Dendritic cell treated with granulocyte-macrophage colony-stimulating factor and Interleukin-4, amounts not matched to agents 40 ng/mL and 50 ng/mL, for 4 days (primary cell): ENCODE data around the gene ARID3A.

Source experiments
- H3K27ac Mint-ChIP-seq: one replicate; pipeline ENCODE4 v1.8.0; 2022; ENCODE audit warnings: mild to moderate bottlenecking, mixed read lengths
- H3K27me3 Mint-ChIP-seq: one replicate; pipeline ENCODE4 v1.8.0; 2022; ENCODE audit warnings: mild to moderate bottlenecking, mixed read lengths
- H3K36me3 Mint-ChIP-seq: one replicate; pipeline ENCODE4 v1.8.0; 2022; ENCODE audit warnings: low read depth, mixed read lengths
- H3K4me1 Mint-ChIP-seq: one replicate; pipeline ENCODE4 v1.8.0; 2022; ENCODE audit warnings: low read depth, mixed read lengths
- H3K4me3 Mint-ChIP-seq: one replicate; pipeline ENCODE4 v1.8.0; 2022; ENCODE audit warnings: mild to moderate bottlenecking, moderate library complexity, mixed read lengths
- H3K9me3 Mint-ChIP-seq: one replicate; pipeline ENCODE4 v1.8.0; 2022; ENCODE audit warnings: mixed read lengths
- intact Hi-C: fragments of 100-400 bp; cut with micrococcal nuclease; formaldehyde crosslinking; loops from one replicate; pipeline ENCODE4 v1.15.0; 2022

ARID3A gene

GRCh38 chr19:913080-913748, 12.6 kb upstream of the ARID3A start, which contains the start of gene R3HDM4:
R3HDM4 (minus strand) TSS chr19:913219; CDS start chr19:913157, 62 bp downstream.
- Mint-ChIP-seq H3K36me3 (peaks cover 16% of the 10 kb centered on the region), H3K4me1 (peaks cover 38% of the 10 kb centered on the region), H3K27ac (peak within 1 kb of the TSS; percentile 85), H3K9me3 (no peaks in the 10 kb centered on the region), H3K27me3 (peaks cover 22% of the 10 kb centered on the region), H3K4me3 (peak within 1 kb of the TSS; percentile 89)
- intact Hi-C loops = loop anchor here (2.0 kb wide), 1 partner anchor 50 kb away; no protein-coding TSS in a partner anchor

DNA sequence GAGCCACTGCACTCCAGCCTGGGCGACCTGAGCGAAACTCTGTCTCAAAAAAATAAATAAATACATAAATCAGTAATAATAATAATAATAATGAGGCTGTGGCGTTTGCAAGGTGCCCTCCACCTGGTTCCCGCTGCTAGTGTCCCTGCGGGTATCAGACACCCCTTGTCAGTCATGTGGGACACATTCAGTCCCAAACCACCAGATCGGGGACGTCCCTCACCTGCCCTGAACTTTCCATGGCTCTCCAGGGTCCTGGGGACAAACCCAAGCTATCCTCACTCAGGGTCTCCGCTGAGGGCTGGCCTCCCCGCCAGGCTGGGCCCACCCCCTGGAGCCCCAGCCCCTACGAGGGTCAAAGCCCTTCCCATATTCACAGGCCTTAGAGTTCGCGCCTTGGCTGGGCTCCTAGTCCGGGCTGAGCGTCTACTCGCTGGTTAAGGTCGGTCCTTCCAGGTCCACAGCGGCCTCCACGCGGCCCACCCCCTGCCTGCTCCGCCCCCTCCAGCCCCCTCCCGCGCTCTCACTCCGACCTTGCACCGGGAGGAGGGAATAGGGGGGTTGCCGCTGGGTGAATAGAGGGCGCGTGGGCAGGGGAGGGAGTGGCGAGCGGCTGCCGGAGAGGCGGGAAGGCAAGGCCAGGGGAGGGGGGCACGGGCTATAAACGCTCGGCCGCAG, 9.1 kb upstream of the ARID3A start:
- Mint-ChIP-seq H3K9me3 (no peaks in the 10 kb centered on the region), H3K4me3 (peak overlapping the region; percentile 13), H3K4me1 (peaks cover 29% of the 10 kb centered on the region), H3K27ac (no peak overlapping the region), H3K36me3 (no peaks in the 10 kb centered on the region), H3K27me3 (peaks cover 51% of the 10 kb centered on the region)
- intact Hi-C loops = no loop called here

DNA sequence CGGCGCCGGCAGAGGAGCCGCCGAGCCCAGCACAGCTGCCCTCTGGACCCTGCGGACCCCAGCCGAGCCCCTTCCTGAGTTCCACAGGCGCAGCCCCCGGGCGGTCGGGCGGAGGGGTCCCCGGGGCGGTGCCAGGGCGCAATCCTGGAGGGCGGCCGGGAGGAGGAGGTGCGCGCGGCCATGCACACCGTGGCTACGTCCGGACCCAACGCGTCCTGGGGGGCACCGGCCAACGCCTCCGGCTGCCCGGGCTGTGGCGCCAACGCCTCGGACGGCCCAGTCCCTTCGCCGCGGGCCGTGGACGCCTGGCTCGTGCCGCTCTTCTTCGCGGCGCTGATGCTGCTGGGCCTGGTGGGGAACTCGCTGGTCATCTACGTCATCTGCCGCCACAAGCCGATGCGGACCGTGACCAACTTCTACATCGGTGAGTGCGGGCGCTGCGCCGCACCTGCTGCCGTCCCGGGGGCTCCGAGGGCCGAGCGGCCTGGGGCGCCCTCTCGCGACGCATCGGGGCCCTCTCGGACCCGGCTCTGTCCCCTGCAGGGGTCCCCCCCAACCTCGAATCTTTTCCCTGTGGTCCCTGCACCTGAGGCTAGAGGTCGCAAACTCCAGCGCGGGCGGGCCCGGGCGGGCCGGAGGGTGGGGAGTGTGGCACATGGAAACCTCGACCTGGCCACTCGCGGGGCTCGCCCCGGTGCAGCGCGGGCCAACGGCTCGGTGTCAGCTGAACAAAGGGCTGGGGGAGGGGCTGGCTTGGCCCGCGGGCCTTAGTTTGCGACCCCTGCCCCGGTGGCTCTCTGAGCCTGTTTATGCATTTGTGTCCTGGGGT, 8.3 kb upstream of the ARID3A start, which contains the start of gene KISS1R:
Gene KISS1R (plus strand): TSS at position 11 of the 829 bp plus-strand sequence. CDS start 170 bp downstream, at position 181.
- intact Hi-C loops = no loop called here
- peaks cover 32% of the 10 kb centered on the region for H3K4me1 Mint-ChIP-seq
- no peaks in the 10 kb centered on the region for H3K36me3 Mint-ChIP-seq
- no peak within 1 kb of the TSS for H3K27ac Mint-ChIP-seq
- peak within 1 kb of the TSS; percentile 34 for H3K4me3 Mint-ChIP-seq
- no peaks in the 10 kb centered on the region for H3K9me3 Mint-ChIP-seq
- H3K27me3 Mint-ChIP-seq = peaks cover 53% of the 10 kb centered on the region

GRCh38 chr19:918152-918437, 7.7 kb upstream of the ARID3A start:
- Mint-ChIP-seq H3K27me3 (peaks cover 55% of the 10 kb centered on the region), H3K9me3 (no peaks in the 10 kb centered on the region), H3K27ac (no peak overlapping the region), H3K36me3 (no peaks in the 10 kb centered on the region), H3K4me1 (peaks cover 33% of the 10 kb centered on the region), H3K4me3 (no peak overlapping the region)
- intact Hi-C loops = no loop called here

- H3K27me3 Mint-ChIP-seq = peaks cover 59% of the 10 kb centered on the region
- H3K36me3 Mint-ChIP-seq = no peaks in the 10 kb centered on the region
- peaks cover 39% of the 10 kb centered on the region for H3K4me1 Mint-ChIP-seq
- H3K9me3 Mint-ChIP-seq = no peaks in the 10 kb centered on the region
- H3K27ac Mint-ChIP-seq = no peak overlapping the region
- H3K4me3 Mint-ChIP-seq = no peak overlapping the region
- intact Hi-C loops = no loop called here
Observed at GRCh38 chr19:918481-919198, 7.2 kb upstream of the ARID3A start.

DNA sequence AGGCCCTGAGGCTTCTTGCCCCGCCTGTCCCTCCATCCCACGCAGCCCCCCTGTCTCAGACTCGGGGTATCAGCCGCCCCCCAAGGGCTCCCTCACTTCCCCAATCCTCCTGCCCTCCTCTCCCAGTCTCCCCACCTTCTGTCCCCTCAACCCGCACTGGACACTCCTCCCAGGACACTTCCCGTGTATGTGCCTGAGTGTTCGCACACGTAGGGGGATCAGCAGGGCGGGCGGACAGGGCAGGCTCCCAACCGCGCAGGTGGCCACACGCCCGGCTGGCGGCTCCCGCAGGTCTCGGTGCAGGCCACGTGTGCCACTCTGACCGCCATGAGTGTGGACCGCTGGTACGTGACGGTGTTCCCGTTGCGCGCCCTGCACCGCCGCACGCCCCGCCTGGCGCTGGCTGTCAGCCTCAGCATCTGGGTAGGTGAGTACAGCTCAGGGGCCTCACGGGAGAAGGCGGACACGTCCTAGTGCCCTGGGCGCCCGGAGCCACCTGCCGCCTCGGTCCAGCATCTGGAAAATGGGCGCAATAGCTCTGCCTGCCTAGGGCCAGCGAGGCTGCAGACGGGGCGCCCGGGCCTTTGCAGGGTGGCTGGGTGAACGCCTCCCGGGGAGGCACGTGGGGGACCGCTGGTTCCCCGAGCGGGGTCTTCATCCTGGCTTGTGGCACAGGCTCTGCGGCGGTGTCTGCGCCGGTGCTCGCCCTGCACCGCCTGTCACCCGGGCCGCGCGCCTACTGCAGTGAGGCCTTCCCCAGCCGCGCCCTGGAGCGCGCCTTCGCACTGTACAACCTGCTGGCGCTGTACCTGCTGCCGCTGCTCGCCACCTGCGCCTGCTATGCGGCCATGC, 6.4 kb upstream of the ARID3A start:
- intact Hi-C loops = loop anchor here (2.0 kb wide), 2 partner anchors 57 to 149 kb away; no protein-coding TSS in a partner anchor
- H3K27ac Mint-ChIP-seq = no peak overlapping the region
- no peak overlapping the region for H3K4me3 Mint-ChIP-seq
- no peaks in the 10 kb centered on the region for H3K9me3 Mint-ChIP-seq
- H3K27me3 Mint-ChIP-seq = peaks cover 59% of the 10 kb centered on the region
- H3K36me3 Mint-ChIP-seq = no peaks in the 10 kb centered on the region
- H3K4me1 Mint-ChIP-seq = peaks cover 46% of the 10 kb centered on the region

DNA sequence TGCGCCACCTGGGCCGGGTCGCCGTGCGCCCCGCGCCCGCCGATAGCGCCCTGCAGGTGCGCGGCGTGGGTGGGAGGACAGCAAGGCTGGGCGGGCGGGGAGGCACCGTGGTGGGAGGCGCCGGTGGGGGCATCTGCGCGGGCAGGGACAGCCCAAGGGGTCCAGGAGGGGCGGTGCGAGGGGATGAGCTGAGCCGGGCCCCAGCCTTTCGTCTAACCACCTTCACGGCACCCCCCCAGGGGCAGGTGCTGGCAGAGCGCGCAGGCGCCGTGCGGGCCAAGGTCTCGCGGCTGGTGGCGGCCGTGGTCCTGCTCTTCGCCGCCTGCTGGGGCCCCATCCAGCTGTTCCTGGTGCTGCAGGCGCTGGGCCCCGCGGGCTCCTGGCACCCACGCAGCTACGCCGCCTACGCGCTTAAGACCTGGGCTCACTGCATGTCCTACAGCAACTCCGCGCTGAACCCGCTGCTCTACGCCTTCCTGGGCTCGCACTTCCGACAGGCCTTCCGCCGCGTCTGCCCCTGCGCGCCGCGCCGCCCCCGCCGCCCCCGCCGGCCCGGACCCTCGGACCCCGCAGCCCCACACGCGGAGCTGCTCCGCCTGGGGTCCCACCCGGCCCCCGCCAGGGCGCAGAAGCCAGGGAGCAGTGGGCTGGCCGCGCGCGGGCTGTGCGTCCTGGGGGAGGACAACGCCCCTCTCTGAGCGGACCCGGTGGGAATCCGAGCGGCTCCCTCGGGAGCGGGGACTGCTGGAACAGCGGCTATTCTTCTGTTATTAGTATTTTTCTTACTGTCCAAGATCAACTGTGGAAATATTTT, 5.6 kb upstream of the ARID3A start:
- Mint-ChIP-seq H3K27me3 (peaks cover 57% of the 10 kb centered on the region), H3K36me3 (no peaks in the 10 kb centered on the region), H3K4me3 (peak overlapping the region; percentile 51), H3K4me1 (peaks cover 44% of the 10 kb centered on the region), H3K9me3 (no peaks in the 10 kb centered on the region), H3K27ac (no peak overlapping the region)
- intact Hi-C loops = loop anchor here (2.0 kb wide), 2 partner anchors 57 to 149 kb away; no protein-coding TSS in a partner anchor

GRCh38 chr19:924553-925086, 1.2 kb upstream of the ARID3A start:
- peaks cover 47% of the 10 kb centered on the region for H3K4me1 Mint-ChIP-seq
- H3K36me3 Mint-ChIP-seq = peaks cover 44% of the 10 kb centered on the region
- no peaks in the 10 kb centered on the region for H3K9me3 Mint-ChIP-seq
- intact Hi-C loops = no loop called here
- peaks cover 25% of the 10 kb centered on the region for H3K27me3 Mint-ChIP-seq
- H3K27ac Mint-ChIP-seq = peak overlapping the region; percentile 85
- H3K4me3 Mint-ChIP-seq = peak overlapping the region; percentile 86

DNA sequence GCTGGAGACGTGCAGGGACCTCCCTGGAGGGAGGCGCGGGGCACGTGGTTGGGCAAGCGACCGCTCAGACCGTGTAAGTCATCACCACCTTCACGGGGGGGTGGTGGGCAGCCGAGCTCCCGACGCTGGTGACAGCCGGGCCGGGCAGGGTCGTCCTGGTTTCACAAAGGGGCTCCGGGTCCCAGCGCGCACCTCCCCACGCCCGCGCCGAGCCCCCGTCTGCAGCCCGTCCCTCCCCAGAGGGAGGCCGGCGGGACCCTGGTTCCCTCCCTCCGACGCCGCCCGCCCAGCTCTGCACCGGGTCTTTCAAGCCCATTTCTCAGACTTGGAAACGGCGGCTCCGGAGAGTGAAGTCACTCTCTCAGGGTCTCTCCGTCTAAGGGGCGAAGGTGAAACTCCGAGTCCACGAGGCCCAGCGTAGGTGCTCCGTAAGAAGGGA, 729 bp upstream of the ARID3A start:
- Mint-ChIP-seq H3K36me3 (peaks cover 48% of the 10 kb centered on the region), H3K27ac (peak overlapping the region; percentile 85), H3K9me3 (no peaks in the 10 kb centered on the region), H3K4me1 (peaks cover 52% of the 10 kb centered on the region), H3K27me3 (peaks cover 22% of the 10 kb centered on the region), H3K4me3 (peak overlapping the region; percentile 86)
- intact Hi-C loops = no loop called here

- Mint-ChIP-seq H3K27me3 (peaks cover 12% of the 10 kb centered on the region), H3K4me3 (peak overlapping the region; percentile 86), H3K9me3 (no peaks in the 10 kb centered on the region), H3K36me3 (peaks cover 60% of the 10 kb centered on the region), H3K27ac (peak overlapping the region; percentile 85), H3K4me1 (peaks cover 59% of the 10 kb centered on the region)
- intact Hi-C loops = no loop called here
Observed at GRCh38 chr19:926323-926588, 421 bp downstream of the ARID3A start.

- peaks cover 9% of the 10 kb centered on the region for H3K27me3 Mint-ChIP-seq
- intact Hi-C loops = no loop called here
- H3K27ac Mint-ChIP-seq = peak overlapping the region; percentile 85
- H3K36me3 Mint-ChIP-seq = peaks cover 65% of the 10 kb centered on the region
- peaks cover 59% of the 10 kb centered on the region for H3K4me1 Mint-ChIP-seq
- peak overlapping the region; percentile 86 for H3K4me3 Mint-ChIP-seq
- no peaks in the 10 kb centered on the region for H3K9me3 Mint-ChIP-seq
Observed at GRCh38 chr19:926589-927350, 935 bp downstream of the ARID3A start.
